ENCODE results near the gene DRD3.

- TF ChIP-seq CTCF (IDR thresholded peaks at IDR 0.05) (no peak), ZFX (IDR thresholded peaks at IDR 0.05; ENCODE audit: borderline replicate concordance) (no peak)
Measured at GRCh38 chr3:114114719-114115118, 64.1 kb downstream of the DRD3 start.
